ENCODE data around the gene MTHFD1L.

DNA sequence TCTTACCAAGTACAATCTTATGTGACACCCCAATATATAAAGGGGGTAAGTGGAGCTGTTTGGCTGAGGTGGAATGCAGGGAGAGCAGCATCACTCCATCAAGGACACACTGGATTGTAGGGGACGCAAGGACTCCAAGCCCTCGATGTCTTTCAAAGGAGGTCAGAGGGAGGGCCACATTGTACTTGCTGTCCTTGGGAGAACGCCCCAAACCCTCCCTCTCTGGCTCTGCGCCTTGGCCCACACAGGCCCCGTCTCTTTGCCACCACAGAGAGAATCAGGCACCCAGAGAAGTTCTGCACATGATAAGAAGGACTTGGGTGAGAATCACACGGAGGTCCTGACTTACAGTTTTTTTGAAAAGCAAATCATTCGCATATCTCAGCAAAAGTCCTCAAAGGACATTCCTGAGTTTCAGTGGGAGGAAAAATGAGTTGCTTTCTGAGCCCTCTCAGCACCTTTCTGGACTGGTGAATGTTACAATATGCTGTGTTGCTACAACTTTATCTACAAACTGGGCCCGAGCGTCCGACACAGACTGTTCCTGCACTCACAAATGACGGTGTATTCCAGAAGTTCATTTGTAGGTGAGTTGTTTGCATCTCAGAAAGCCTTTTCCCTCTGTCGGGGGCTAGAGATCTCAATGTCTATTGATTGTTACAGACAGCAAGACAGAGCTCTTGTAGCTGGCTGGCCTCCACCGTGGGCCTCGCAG lies 281.8 kb downstream of the MTHFD1L start:
- TF ChIP-seq, protein P1, sequence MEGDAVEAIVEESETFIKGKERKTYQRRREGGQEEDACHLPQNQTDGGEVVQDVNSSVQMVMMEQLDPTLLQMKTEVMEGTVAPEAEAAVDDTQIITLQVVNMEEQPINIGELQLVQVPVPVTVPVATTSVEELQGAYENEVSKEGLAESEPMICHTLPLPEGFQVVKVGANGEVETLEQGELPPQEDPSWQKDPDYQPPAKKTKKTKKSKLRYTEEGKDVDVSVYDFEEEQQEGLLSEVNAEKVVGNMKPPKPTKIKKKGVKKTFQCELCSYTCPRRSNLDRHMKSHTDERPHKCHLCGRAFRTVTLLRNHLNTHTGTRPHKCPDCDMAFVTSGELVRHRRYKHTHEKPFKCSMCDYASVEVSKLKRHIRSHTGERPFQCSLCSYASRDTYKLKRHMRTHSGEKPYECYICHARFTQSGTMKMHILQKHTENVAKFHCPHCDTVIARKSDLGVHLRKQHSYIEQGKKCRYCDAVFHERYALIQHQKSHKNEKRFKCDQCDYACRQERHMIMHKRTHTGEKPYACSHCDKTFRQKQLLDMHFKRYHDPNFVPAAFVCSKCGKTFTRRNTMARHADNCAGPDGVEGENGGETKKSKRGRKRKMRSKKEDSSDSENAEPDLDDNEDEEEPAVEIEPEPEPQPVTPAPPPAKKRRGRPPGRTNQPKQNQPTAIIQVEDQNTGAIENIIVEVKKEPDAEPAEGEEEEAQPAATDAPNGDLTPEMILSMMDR (IDR thresholded peaks at IDR 0.05), result no peak
- TF ChIP-seq POLR2A (IDR thresholded peaks at IDR 0.05), result no peak

All from body of pancreas (tissue), 4 donors.